GM18867 (cell line): Measurements from ENCODE around the gene UCN2.

ENCODE experiments used
- ATAC-seq: cut with Tn5 transposase; IDR thresholded peaks from one replicate; pipeline ENCODE4 v1.9.1; 2021; ENCODE audit warnings: mild to moderate bottlenecking, moderate library complexity; ENCODE audit not compliant: unreplicated experiment

Gene UCN2

DNA sequence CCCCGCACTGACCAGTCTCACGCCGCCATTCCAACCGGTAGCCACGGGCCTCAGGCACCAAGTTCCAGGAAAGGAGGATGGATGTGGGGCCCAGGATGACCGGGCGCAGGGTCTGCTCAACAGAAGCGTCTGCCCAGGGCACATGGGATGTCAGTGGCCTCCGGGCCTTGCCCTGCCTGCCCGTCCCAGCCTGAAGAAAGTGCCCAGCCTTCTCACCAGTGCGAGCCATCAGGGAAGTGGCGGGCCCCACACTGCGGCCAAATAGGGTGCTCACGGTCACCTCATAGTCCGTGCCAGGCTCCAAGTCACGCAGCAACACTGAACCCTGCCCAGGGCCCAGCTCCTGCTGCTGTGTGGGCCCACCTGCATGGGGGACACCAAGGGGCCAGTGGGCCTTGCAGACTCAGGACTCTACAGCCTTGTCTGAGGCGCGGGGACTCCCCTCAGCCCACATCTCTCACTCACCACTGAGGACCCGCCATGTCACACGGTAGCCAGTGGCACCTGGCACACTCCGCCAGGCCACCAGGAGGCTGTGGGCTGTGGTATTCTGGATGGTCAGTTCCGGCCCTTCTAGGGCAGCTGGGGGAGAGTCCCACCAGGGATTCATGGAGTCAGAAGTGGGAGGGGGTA lies 28.4 kb upstream of the UCN2 start:
- no peak for ATAC-seq

DNA sequence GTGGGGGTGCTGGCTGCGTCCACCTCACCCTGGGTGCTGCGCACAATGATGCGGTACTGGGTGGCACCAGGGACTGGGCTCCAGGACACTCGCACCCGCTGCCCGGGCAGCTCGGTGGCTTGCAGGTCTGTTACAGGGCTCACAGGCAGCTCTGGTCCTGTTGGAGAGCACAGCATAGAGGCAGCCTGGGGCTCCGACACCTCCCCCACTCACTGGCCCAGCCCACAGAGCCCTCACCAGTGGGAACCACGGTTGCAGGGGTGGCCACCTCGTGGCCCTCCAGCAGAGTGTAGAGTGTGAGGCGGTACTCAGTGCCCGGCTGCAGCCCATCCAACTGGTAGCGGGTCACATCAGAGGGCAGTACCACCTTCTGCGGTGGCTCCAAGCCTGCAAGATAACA lies 27.9 kb upstream of the UCN2 start:
- ATAC-seq: no peak

DNA sequence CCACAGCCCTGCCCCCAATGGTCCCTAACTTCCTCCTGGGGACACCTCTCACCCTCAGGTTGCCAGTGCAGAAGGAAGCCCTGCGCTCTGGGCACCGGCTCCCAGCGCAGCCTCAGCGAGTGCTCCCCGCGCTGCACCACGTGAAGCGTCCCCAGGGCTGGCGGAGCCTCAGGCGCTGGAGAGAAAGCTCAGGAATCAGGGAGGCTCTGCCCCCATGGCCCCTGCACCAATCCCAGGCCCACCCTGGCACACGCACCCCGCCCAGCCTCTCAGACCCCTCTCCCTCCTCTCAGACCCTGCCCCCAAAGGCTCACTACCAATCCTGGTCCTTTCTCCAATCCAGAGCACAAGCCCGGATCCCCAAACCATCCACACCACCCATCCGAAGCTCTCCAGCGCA lies 24.6 kb upstream of the UCN2 start:
- ATAC-seq: no peak

DNA sequence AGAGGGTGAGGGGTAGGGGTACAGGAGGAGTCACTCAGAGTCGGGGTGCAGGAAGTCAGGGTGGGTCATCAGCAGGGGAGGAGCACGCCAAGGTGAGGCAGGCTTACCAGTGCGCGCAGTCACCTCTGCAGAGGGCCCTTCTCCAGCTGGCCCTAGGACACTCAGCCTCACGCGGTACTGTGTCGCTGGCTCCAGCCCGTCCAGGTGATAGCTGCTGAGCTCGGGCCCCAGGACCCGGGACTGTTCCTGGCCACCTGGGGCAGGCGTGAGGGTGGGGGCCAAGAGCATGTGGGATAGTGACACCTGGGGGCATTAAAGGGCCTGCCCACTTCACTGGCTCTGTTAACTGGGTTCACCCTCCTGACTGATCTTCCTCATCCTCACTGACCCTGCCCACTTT lies 24.1 kb upstream of the UCN2 start:
- ATAC-seq: no peak

DNA sequence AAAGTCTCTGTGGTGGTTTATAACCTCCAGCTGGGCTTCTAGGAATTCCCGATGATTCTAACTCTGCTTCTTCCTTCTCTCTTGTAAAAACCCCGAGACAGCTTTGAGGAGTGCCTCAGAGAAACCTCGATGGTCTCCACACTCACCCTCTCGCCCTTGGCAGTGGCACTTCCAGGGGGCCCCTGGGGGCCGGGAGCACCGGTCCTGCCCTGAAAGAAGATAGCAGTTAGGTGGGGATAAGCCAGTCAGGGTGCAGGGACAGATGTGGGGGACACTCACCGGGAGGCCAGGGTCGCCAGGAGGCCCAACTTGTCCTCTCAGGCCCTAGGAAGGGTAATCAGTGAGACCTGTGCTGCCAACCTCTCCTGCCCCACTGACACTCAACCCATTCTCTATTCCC lies 21.8 kb upstream of the UCN2 start:
- ATAC-seq: no peak

DNA sequence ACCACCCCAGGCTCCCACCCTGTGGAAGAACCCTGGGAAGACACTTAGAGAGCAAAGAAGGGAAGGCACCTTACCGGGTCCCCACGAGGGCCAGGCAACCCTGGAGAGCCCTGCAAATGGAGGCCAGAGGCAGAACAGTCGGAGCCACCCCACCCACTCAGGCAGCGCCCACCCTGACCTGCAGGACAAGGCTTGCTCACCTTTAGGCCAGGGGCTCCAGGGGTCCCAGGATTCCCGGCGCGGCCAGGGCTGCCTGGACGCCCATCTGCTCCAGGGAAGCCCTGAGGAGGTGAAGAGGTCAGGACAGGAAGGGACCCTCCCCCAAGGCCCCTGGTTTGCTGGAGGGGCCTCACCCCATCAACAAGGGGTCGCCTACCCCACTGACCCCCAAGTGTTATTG lies 21.3 kb upstream of the UCN2 start:
- ATAC-seq: no peak

DNA sequence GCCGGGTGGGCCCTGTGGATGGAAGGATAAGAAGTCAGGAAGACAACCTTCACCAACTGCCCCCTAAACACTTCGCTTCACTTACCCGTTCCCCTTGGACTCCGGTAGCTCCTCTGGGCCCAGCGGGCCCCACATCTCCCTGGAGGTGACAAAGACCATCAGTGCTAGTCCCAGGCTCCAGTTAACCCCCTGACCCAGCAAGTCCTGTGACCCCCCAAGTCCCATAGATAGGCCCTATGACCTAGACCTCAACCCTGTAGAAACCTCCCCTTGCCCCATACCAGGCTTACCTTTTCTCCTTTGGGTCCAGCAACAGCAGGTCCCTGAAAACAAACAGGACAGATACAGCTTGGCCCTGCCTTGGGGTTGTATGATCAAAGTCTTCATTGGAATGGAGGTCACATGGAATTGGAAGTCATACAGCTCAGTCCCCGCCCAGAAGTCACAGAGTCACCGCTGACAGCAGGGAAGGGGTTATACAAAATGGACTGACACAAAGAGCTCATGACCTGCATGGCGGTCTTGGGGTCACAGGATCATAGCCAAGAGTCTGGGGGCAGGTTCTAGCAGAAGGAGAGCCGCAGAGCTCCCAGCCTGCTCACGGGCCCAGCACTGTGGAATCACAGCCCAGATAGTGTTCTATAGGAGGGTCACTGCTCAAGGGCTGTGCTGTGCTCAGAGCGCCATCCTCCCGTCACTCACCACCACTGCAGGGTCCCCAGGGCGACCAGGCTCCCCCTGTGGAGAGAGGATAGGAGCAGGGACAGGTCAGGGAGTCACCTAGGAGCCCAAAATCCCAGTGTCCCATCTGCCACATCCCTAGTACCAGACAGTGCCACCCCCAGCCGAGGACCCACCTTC lies 18.3 kb upstream of the UCN2 start:
- ATAC-seq: no peak

DNA sequence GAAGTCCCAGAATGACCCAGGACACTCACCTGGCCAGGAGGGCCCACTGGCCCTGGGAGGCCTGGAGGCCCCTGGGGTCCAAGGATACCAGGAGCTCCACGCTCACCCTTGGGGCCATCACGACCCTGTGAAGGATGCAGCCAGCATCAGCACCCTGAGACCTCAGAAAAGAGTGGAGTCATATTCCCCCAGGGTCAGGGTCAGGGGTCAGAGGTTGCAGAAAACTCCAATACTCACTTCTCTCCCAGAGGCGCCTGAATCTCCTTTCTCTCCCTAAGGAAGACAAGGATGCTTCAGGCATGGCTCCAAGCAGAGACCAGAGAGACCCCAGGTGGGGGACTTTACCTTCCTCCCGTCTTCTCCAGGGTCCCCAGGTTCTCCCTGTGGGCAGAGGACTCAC lies 13.1 kb upstream of the UCN2 start:
- ATAC-seq: no peak

DNA sequence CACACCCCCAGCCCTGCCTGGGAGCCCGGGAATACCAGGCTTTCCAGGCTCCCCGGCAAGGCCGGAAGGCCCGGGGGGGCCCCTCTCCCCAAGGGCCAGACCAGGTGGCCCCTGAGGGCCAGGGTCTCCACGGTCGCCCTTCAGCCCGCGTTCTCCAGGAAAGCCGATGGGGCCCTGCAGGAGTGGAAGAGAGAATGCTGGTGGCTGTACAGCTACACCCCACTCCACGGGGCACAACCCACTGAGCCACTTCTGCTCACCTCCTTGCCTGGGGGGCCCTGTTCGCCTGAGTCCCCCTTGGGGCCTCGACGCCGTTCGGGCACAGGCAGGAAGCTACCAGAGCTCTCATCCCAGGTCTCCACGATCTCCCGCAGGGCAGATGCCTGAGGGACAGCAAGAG lies 11.8 kb upstream of the UCN2 start:
- ATAC-seq: no peak

DNA sequence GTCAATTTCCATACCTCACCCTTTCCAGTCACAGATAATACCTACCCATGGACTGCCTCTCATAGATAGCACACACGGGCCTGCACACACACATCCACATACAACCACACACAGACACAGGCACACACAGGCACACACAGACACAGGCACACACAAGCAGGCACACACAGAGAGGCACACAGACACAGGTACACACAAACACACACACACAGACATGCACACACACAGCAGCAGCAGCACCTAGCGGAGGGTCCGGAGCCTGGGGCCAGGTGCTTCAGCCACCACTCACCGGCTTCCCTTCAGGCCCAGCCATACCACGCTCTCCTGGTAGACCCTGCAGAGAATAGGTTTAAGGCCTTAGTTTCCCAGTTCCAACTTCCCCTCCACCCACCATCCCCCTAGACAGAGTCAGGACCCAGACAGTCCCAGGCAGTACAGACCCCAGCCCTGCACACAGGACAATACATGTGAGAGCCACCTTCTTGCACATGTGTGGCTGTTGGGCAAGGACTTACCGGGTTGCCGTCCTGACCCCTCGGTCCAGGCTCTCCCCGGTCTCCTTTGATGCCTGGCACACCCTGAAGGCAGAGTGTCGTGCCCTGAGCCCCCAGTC lies 10.5 kb upstream of the UCN2 start:
- ATAC-seq: no peak

DNA sequence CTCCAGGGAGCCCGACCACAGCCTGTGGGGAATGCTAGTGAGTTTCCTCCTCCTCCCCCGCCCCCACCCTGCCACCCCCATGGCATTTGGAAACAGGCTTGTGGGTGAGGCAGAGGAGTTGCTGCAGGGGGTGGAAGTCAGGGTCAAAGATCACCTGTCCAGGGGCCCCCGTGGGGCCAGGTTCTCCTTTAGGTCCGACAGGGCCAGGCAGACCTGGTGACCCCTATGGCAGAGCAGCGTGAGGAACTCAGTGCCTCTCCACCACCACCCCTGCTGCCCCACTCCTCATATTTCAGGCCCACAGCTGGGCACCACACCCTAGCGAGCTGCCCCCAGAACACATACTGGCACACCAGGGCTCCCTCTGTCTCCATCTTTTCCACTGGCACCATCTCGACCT lies 8.9 kb upstream of the UCN2 start:
- ATAC-seq: no peak

DNA sequence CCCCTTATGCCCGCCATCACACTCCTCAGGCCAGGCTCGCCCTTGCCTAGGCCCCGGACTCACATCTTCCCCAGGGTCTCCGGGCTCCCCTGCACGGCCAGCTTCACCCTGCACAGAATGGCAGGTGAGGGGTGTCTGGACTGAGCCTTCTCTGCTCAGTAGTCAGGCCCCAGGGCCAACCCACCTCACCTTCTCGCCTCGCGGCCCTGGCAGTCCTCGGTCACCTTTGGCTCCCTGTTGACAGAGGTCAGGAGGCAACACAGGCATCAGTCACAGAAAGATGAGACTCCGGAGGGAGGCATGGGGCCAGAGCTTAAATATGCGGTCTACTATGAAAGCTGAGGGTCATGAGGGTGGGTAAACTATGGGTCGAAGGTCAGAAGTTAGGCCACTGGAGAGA lies 8.4 kb upstream of the UCN2 start:
- ATAC-seq: no peak

DNA sequence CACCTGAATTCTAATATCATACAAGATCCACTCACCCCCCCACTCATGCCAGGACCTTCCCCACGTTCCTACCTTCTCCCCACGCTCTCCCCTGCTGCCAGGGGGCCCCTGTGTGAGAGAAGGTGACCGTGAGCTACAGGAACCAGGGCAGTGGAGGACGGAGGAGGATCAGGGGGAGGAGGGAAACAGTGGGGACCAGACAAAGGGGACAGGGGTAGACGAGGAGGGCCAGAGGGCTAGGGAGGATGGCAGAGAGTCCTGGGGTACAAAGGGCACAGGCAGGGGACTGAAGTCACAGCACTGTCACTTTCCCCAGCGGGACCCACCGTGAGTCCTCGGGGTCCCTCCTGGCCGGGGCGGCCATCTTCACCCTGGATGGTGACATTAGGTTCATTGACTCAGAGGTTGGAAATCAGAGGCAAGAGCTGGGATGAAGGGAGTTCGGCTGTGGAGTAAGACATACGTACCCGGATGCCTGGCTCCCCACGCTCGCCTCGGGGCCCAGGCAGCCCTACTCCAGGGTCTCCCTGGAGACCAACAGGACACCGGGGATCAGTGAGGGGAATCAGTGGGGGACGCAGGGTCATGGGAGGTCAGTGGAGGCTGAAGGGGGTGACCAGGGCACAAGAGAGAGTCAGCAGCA lies 6.3 kb upstream of the UCN2 start:
- ATAC-seq: no peak

DNA sequence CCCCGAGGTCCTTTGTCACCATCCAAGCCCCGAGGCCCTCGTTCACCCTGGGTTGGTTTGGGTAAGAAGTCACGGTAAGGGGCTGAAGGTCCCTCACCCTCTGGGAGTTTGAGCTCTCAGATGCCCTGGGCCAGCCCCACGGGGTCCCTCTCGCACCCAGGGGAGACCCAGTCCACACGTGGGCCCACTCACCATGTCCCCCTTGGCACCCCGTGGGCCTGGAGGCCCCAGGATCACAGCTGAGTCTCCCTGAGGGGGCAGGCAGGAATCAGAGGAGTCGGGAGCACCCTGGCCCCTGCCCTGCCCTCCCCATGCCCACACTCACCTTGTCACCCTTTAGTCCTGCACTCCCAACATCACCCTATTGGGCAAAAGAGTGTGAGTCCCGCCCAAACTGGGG lies 5.8 kb upstream of the UCN2 start:
- ATAC-seq: no peak

DNA sequence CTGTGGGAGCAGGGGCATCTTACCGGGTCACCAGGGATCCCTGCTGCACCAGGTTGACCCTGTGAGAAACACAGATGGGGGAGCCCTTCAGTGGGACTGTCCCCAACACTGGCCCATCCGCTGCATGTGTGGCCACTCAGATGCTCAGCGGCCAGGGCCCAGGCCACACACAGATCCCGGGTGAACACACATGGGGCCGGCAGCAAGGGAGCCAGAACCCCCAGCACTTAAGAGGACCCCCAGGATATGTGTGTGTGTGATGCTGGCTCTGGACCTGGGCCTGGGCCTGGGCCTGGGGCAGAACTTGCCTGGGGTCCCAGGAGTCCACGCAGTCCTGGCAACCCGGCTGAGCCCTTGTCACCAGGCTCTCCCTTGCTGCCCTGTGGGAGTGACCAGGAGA lies 4.9 kb upstream of the UCN2 start:
- no peak for ATAC-seq

DNA sequence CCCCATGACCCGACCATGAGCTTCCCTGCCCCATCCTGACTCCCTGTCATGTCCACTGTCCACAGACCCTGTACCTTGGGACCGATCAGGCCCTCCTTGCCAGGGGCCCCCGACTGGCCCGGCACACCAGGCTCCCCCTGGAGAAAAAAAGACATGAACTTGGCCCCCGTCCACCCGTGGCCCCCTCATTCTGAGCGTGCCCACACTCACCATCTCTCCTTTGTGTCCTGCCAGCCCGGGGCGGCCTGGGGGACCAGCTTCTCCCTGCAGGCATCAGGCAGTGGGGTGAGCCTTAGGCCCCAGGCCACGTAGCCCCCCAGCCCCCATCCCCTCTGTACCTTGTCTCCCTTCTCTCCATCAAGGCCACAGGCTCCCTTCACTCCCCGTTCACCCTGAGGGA lies 3.9 kb upstream of the UCN2 start:
- no peak for ATAC-seq

DNA sequence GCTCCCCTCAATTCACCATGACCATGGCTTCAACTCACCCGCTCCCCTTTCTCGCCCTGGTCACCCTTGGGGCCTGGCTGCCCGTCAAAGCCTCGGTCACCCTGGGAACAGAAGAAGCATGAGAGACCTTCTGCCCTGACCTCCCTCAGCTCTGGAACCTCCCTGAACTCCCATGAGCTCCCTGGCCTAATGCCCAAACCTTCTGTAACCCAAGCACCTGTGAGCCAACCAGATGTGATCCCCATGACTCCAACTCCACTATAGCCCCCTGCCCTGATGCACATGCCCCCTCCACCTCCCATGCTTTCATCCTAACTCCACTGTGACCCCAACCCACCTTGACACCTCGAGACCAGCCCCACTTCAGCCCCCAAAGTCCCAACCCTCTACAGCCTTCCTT lies 3.5 kb upstream of the UCN2 start:
- ATAC-seq: no peak

DNA sequence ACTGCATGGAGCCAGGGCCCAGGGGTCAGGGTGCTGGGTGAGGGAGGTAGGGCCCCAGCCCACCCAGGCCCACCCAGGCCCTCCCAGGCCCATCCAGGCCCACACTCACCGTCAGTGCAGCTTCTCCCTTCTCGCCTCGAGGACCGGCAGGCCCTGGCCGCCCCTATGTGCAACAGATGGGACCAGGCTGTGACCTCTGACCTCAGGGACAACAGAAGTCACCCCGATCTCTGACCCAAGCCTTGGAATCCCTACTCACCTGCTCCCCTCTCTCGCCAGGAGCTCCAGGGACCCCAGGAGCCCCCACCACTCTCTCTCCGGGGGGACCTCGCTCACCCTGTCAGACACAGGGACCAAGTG lies 2.8 kb upstream of the UCN2 start:
- ATAC-seq: no peak

DNA sequence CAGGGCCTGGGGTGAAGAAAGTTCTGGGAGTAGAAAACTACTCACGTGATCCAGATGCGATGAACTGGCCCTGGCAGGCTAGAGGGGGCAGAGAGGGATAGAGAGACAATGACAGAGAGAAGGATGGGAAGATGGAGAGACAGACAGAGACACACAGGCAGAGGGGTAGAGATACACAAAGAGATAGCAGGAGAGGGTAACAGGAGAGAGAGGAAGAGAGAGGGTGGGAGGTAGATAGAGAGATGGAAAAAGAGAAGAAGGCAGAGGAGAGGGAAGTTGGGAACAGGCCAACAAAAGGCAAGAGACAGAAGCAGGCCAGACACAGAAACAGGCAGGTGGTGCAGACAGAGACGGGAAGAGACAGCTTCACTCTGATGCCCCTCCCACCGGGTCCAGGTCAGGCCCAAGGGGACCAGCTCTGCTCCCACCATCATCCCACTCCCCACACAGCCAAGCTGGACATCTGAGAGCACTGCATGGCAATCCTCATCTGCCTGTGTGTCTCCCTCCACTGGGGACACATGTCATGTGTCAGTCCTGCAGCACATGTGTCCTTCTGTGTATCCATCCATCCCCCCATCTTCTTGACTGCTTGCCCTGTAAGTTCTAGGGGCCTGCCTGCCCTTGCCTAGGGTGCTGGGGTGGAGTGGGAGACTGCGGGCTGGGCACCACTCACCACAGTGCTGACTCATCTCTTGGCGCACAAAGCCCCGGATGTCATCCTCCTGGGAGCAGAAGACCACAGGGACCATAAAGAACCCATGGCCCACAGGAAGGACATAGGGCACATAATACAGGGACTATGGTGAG lies 2.2 kb upstream of the UCN2 start:
- ATAC-seq: no peak

DNA sequence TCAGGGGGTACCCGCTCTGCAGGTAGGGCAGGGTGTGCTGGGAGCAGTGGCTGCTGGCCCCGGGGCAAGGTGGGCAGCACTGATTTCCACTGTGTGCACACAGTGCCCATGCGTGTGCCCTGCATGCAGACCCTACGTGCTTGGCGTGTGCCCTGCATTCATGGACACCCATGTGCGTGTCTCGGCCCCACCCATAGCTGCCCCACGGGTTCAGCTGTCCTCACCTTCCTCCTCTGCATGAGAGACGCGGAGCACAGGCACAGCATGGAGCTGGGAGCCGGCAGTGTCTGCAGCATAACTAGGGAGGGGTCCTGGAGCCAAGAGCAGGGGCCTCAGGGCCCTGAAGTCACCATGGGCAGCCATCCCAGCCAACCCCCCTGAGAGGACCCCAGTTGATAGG lies 1.6 kb upstream of the UCN2 start:
- no peak for ATAC-seq

DNA sequence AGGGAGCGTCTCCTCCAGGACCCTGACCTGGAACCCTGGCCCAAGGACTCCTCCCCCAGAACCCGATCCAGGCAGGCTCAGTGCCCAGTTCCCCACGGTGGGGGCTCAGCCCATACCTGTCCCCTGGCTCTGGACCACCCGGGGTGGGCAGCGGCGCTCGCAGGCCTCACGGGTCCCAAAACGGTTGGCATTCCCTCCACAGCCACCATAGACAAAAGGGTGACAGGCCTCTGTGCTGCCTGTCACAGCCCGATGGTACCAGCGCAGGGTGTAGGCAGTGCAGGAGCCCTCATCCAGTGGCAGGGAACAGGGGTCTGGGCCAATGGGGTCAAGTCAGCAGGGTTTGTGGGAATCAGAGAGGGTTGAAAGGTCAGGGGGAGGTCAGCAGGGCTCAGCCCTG lies 1.1 kb upstream of the UCN2 start:
- ATAC-seq: no peak
